ENCODE measurements around the gene IFT52.

IFT52 gene

GRCh38 chr20:43559147-43559987 lies 31.4 kb upstream of the IFT52 start:
- H3K27ac ChIP-seq = no peak overlapping the region
- no peaks in the 10 kb centered on the region for H3K79me2 ChIP-seq (ENCODE audit: insufficient read depth, low read depth)
- no peak overlapping the region for H3K9ac ChIP-seq
- no peaks in the 10 kb centered on the region for H3K27me3 ChIP-seq (ENCODE audit: insufficient read depth, low read depth)
- no peak for TF ChIP-seq CTCF (conservative IDR thresholded peaks at IDR 0.05; ENCODE audit: low read depth, low read length)
- no peaks in the 10 kb centered on the region for H3K36me3 ChIP-seq (ENCODE audit: insufficient read depth)
- no peaks in the 10 kb centered on the region for H3K4me1 ChIP-seq (ENCODE audit: low read depth, poor library complexity, severe bottlenecking)
- no peaks in the 10 kb centered on the region for H4K20me1 ChIP-seq (ENCODE audit: insufficient read depth)
- no peak overlapping the region for H3K4me2 ChIP-seq
- no peak overlapping the region for H3K4me3 ChIP-seq (IDR thresholded peaks at IDR 0.05; ENCODE audit: insufficient read depth, low read depth, low read length)
- H2AFZ ChIP-seq (ENCODE audit: low read depth) = no peak overlapping the region

GRCh38 chr20:43560974-43561373 lies 29.8 kb upstream of the IFT52 start:
- Histone ChIP-seq H4K20me1 (ENCODE audit: insufficient read depth) (no peaks in the 10 kb centered on the region), H3K9ac (no peak overlapping the region), H3K27me3 (ENCODE audit: insufficient read depth, low read depth) (no peaks in the 10 kb centered on the region), H3K4me1 (ENCODE audit: low read depth, poor library complexity, severe bottlenecking) (no peaks in the 10 kb centered on the region), H2AFZ (ENCODE audit: low read depth) (no peak overlapping the region), H3K36me3 (ENCODE audit: insufficient read depth) (no peaks in the 10 kb centered on the region), H3K79me2 (ENCODE audit: insufficient read depth, low read depth) (no peaks in the 10 kb centered on the region), H3K4me3 (IDR thresholded peaks at IDR 0.05; ENCODE audit: insufficient read depth, low read depth, low read length) (no peak overlapping the region), H3K27ac (no peak overlapping the region), H3K4me2 (no peak overlapping the region)
- no peak for TF ChIP-seq CTCF (conservative IDR thresholded peaks at IDR 0.05; ENCODE audit: low read depth, low read length)

- Histone ChIP-seq H3K27ac (no peak overlapping the region), H4K20me1 (ENCODE audit: insufficient read depth) (no peaks in the 10 kb centered on the region), H2AFZ (ENCODE audit: low read depth) (no peak overlapping the region), H3K9ac (no peak overlapping the region), H3K4me1 (ENCODE audit: low read depth, poor library complexity, severe bottlenecking) (no peaks in the 10 kb centered on the region), H3K27me3 (ENCODE audit: insufficient read depth, low read depth) (no peaks in the 10 kb centered on the region), H3K36me3 (ENCODE audit: insufficient read depth) (no peaks in the 10 kb centered on the region), H3K4me3 (IDR thresholded peaks at IDR 0.05; ENCODE audit: insufficient read depth, low read depth, low read length) (no peak overlapping the region), H3K4me2 (no peak overlapping the region), H3K79me2 (ENCODE audit: insufficient read depth, low read depth) (no peaks in the 10 kb centered on the region)
- no peak for TF ChIP-seq CTCF (conservative IDR thresholded peaks at IDR 0.05; ENCODE audit: low read depth, low read length)
Observed at GRCh38 chr20:43563429-43563828, 27.3 kb upstream of the IFT52 start.

- H3K4me3 ChIP-seq (IDR thresholded peaks at IDR 0.05; ENCODE audit: insufficient read depth, low read depth, low read length) = no peak overlapping the region
Observed at GRCh38 chr20:43563991-43564390, 26.7 kb upstream of the IFT52 start.

More at GRCh38 chr20:43563991-43564390, 26.7 kb upstream of the IFT52 start:
- H3K9ac ChIP-seq = no peak overlapping the region
- H2AFZ ChIP-seq (ENCODE audit: low read depth) = no peak overlapping the region
- H3K4me2 ChIP-seq = no peak overlapping the region
- H4K20me1 ChIP-seq (ENCODE audit: insufficient read depth) = no peaks in the 10 kb centered on the region
- H3K36me3 ChIP-seq (ENCODE audit: insufficient read depth) = no peaks in the 10 kb centered on the region
- no peaks in the 10 kb centered on the region for H3K79me2 ChIP-seq (ENCODE audit: insufficient read depth, low read depth)
- TF ChIP-seq CTCF (conservative IDR thresholded peaks at IDR 0.05; ENCODE audit: low read depth, low read length) = no peak
- no peaks in the 10 kb centered on the region for H3K27me3 ChIP-seq (ENCODE audit: insufficient read depth, low read depth)
- no peaks in the 10 kb centered on the region for H3K4me1 ChIP-seq (ENCODE audit: low read depth, poor library complexity, severe bottlenecking)
- no peak overlapping the region for H3K27ac ChIP-seq
